Stimulated activated CD4-positive, alpha-beta T cell treated with anti-CD3 and anti-CD28 coated beads, Interleukin-4, amount 100 ng/mL, for 48 hours (primary cell): ENCODE data around the gene ULK4.
"Not testable (repeated sequence)": the region's sequence is repeated elsewhere in the genome, so short reads cannot be mapped to it uniquely, and the experiment has no call there.

Experiments used
- DNase-seq, 2 donors: peaks; one replicate each; pipeline ENCODE4 v3.0.0-alpha.2; 2020; ENCODE audit warnings: low read depth in 2 of 2

ULK4 gene

GRCh38 chr3:41502481-41502880 lies 459.4 kb downstream of the ULK4 start:
- no peak for DNase-seq

GRCh38 chr3:41502023-41502422 lies 459.9 kb downstream of the ULK4 start:
- no peak for DNase-seq

- no peak for DNase-seq
Observed at GRCh38 chr3:41498847-41499246, 463.1 kb downstream of the ULK4 start.

GRCh38 chr3:41490360-41490759 lies 471.5 kb downstream of the ULK4 start:
- no peak for DNase-seq

GRCh38 chr3:41489231-41489630 lies 472.7 kb downstream of the ULK4 start:
- DNase-seq = no peak

GRCh38 chr3:41488501-41488900 lies 473.4 kb downstream of the ULK4 start:
- no peak for DNase-seq

GRCh38 chr3:41485484-41485883 lies 476.4 kb downstream of the ULK4 start:
- DNase-seq = no peak

- no peak for DNase-seq
Observed at GRCh38 chr3:41482134-41482533, 479.8 kb downstream of the ULK4 start.

- no peak for DNase-seq
Observed at GRCh38 chr3:41478278-41478677, 483.6 kb downstream of the ULK4 start.

GRCh38 chr3:41477399-41478014 lies 484.4 kb downstream of the ULK4 start:
- DNase-seq = no peak

- DNase-seq = no peak
Observed at GRCh38 chr3:41469083-41469482, 492.8 kb downstream of the ULK4 start.

GRCh38 chr3:41467481-41467880 lies 494.4 kb downstream of the ULK4 start:
- no peak for DNase-seq

GRCh38 chr3:41464858-41465257 lies 497.0 kb downstream of the ULK4 start:
- DNase-seq = no peak

GRCh38 chr3:41464401-41464800 lies 497.5 kb downstream of the ULK4 start:
- DNase-seq = no peak

- DNase-seq = no peak
Observed at GRCh38 chr3:41462103-41462691, 499.7 kb downstream of the ULK4 start.

- DNase-seq = no peak
Observed at GRCh38 chr3:41460736-41461135, 501.2 kb downstream of the ULK4 start.

- DNase-seq = no peak
Observed at GRCh38 chr3:41457176-41457575, 504.7 kb downstream of the ULK4 start.

GRCh38 chr3:41456162-41456561 lies 505.7 kb downstream of the ULK4 start:
- DNase-seq = no peak

GRCh38 chr3:41453618-41454017 lies 508.3 kb downstream of the ULK4 start:
- DNase-seq = not testable (repeated sequence)

GRCh38 chr3:41450416-41451231 lies 511.3 kb downstream of the ULK4 start:
- no peak for DNase-seq

- DNase-seq = no peak
Observed at GRCh38 chr3:41448396-41448795, 513.5 kb downstream of the ULK4 start.

GRCh38 chr3:41447701-41448100 lies 514.2 kb downstream of the ULK4 start:
- DNase-seq = no peak

- not testable (repeated sequence) for DNase-seq
Observed at GRCh38 chr3:41446316-41446715, 515.6 kb downstream of the ULK4 start.
